Epithelial cell of esophagus (primary cell): ENCODE data around the gene ADCY10.
A peak's percentile ranks its signal among the peaks of the same experiment; 100 is the strongest.
"Not testable (repeated sequence)": the region's sequence is repeated elsewhere in the genome, so short reads cannot be mapped to it uniquely, and the experiment has no call there.

Experiments used
- DNase-seq: peaks from one replicate; pipeline ENCODE4 v3.0.0; 2010; ENCODE audit warnings: low read depth
- H3K4me3 ChIP-seq: 2 replicates; pipeline ENCODE4 v1.5.1; 2011; ENCODE audit warnings: mild to moderate bottlenecking, low read length, control low read depth
- TF ChIP-seq, protein P1 (sequence below): IDR thresholded peaks from 2 replicates; pipeline ENCODE4 v1.5.1; 2011; ENCODE audit warnings: low read depth, mild to moderate bottlenecking, low read length, control low read depth, inconsistent platforms; ENCODE audit not compliant: insufficient read depth; ENCODE audit errors: missing control alignments

ADCY10 gene

DNA sequence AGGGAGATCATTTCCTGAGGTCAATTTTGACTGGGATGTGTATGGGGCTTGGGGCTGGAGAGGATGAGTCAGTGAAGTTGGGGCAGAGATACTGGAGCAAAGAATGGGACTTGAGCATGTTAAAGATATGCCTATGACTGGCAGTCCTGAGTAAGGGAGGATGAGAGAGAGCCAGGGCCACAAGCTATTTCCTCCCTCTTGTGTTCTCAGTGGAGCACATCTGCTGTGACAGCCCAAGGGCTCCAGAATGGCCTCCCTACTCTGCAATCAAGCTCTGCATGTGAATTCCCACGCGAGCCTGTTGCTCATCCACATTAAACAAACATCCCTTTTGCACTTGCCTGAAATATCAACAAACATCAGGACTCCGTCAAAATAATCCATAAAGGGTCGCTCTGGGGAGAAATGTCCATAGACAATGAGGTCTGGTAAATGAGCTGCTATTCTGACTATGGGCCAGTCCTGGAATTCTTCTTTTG lies 9.2 kb downstream of the ADCY10 start:
- DNase-seq: peak; percentile 55
- no peak overlapping the region for H3K4me3 ChIP-seq
- TF ChIP-seq, protein P1, sequence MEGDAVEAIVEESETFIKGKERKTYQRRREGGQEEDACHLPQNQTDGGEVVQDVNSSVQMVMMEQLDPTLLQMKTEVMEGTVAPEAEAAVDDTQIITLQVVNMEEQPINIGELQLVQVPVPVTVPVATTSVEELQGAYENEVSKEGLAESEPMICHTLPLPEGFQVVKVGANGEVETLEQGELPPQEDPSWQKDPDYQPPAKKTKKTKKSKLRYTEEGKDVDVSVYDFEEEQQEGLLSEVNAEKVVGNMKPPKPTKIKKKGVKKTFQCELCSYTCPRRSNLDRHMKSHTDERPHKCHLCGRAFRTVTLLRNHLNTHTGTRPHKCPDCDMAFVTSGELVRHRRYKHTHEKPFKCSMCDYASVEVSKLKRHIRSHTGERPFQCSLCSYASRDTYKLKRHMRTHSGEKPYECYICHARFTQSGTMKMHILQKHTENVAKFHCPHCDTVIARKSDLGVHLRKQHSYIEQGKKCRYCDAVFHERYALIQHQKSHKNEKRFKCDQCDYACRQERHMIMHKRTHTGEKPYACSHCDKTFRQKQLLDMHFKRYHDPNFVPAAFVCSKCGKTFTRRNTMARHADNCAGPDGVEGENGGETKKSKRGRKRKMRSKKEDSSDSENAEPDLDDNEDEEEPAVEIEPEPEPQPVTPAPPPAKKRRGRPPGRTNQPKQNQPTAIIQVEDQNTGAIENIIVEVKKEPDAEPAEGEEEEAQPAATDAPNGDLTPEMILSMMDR: no peak

DNA sequence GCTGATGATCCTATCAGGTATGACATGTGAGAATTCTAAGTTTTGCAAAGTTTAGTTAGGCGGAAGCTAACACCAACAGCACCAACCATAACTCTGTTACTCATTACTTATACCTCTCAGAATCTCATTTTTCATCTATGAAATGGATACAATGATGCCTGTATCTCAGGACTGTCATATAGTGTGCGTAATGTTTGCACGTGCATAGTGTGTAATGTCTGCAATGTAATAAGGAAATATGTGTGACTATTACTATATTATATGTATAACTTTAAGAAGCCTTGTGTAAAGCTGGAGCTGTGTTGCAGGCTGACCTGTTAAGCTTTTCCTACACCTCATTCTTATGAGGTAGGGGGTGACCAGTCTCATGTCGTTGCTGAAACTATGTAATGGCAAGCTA lies 13.0 kb downstream of the ADCY10 start:
- DNase-seq: no peak
- TF ChIP-seq, protein P1: no peak

DNA sequence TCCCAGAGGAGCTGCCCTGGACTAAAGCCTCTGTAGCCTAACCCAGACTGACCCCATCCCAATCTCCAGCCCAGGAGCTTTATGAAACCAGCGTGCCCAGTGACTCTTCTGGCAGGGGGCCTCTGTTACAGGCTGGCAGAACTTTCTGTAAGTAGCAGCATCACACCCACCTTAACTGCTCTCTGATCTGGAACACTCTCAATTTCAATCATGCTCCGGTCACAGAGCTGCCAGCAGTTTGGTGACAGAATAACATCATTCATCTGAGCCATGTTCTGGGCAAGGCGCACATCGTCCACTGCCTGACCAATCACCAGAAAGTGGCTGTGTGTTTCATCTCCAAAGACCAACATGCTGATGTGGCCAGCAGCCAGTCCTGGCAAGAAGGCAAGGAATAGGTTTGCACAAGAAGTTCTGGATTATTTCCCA lies 14.7 kb downstream of the ADCY10 start:
- TF ChIP-seq, protein P1: no peak
- no peak overlapping the region for H3K4me3 ChIP-seq
- no peak for DNase-seq

More for the DNA sequence above, 13.0 kb downstream of the ADCY10 start:
- H3K4me3 ChIP-seq: no peak overlapping the region

DNA sequence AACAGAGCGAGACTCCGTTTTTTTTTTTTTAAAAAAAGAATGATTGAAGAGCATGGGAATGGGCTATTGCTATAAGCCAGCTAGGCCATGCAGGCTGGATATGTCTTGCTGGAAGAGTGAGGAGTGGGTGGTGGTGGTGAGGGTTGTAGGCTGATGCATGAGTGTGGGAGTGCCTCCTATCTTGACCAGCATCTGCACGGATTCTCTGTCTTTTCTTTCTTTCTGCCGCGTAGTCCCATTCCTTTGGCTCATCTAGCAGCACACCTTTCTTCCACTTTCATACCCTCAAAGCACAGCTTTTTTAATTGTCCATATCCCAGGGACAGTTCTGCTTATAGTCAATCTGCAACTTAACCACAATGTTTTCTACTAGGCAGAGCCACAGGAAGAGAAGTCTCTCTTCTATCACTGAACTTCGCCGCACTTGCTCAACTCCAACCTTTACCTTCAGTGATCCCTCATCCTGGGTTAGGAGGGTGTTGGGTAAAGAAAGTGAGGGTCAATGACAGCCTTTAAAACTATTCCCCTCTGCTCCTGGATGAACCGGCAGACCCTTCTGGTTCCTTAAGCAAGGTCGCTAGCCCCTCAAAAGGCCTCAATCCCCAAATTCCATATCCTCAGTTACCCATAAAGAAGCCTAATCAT lies 15.2 kb downstream of the ADCY10 start:
- TF ChIP-seq, protein P1: no peak
- no peak for DNase-seq
- H3K4me3 ChIP-seq: no peak overlapping the region

DNA sequence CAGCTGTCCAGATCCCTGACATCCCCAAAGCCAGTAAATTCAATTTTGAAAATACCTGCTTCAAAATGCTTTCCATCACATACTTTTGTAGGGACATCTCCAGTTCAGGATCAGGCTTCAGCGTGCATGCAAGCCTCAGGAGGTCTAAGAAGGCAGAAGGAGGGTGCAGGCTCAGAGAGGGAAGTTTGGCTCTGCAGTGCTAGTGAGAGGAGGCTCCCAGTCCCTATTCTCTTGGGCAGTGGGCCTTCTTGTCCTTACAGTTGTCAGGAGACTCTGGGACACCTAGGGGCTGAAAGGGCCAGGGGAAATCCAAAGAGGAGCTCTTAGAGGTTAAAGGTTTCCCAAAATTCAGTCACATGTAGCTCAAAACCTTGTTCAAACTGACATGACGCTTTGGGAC lies 20.1 kb downstream of the ADCY10 start:
- TF ChIP-seq, protein P1: no peak
- DNase-seq: no peak
- H3K4me3 ChIP-seq: no peak overlapping the region

DNA sequence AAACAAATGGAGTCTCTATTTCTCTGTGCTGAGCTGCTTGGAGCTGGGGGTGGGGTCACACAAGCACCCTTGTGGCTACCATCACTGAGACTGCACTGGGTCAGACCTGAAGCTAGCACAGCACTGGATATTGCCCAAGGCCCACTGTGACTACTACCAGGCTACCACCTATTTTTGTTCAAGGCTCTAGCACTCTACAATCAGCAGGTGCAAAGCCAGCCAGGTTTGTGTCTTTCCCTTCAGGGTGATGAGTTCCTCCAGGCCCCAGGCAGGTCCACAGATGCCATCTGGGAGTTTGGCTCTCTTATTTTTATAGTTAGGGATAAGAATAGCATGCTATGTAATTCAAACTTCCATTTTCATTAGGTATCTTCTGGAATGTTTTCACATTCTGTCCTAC lies 23.5 kb downstream of the ADCY10 start:
- no peak overlapping the region for H3K4me3 ChIP-seq
- DNase-seq: no peak
- TF ChIP-seq, protein P1: no peak

DNA sequence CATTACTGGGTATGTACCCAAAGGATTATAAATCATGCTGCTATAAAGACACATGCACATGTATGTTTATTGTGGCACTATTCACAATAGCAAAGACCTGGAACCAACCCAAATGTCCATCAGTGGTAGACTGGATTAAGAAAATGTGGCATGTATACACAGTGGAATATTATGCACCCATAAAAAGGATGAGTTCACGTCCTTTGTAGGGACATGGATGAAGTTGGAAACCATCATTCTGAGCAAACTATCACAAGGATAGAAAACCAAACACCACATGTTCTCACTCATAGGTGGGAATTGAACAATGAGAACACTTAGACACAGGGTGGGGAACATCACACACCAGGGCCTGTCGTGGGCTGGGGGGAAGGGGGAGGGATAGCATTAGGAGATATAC lies 26.7 kb downstream of the ADCY10 start:
- DNase-seq: not testable (repeated sequence)

DNA sequence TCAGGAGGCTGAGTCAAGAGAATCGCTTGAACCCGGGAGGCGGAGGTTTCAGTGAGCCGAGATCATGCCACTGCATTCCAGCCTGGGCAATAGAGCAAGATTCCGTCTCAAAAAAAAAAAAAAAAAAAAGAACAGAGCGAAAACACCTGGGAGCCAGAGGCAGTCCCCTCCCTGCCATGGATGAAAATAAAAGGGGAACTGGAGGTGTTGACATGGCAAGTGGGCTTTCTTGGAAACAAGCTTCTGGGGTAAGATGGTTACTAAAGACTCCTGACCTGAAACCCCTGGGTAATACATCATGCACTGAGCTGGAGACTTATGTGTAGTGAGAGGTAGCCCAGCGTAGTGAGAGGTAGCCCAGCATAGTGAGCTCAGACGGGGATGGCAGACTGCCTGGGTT lies 31.6 kb downstream of the ADCY10 start:
- TF ChIP-seq, protein P1: no peak
- H3K4me3 ChIP-seq: no peak overlapping the region
- no peak for DNase-seq

More for the DNA sequence above, 26.7 kb downstream of the ADCY10 start:
- H3K4me3 ChIP-seq: not testable (repeated sequence)
